Neural crest cell (in vitro differentiated cells): ENCODE data around the gene OOSP2. TPM values are rescaled to one million over a fixed set of nuclear protein-coding genes. Genes with fewer than 3 reads are reported as not detected.

Experiments
- DNase-seq: peaks from one replicate; pipeline ENCODE4 v3.0.0; 2021; ENCODE audit warnings: low read depth, mixed read lengths, low spot score
- H3K27ac Mint-ChIP-seq: one replicate; pipeline ENCODE4 v1.8.0; 2021; ENCODE audit warnings: mild to moderate bottlenecking, mixed read lengths; ENCODE audit not compliant: unreplicated experiment
- H3K27me3 Mint-ChIP-seq: 2 replicates; pipeline ENCODE4 v1.8.0; 2021; ENCODE audit warnings: low read depth, mild to moderate bottlenecking, mixed read lengths
- H3K36me3 Mint-ChIP-seq: 2 replicates; pipeline ENCODE4 v1.8.0; 2021; ENCODE audit warnings: low read depth, mild to moderate bottlenecking, mixed read lengths
- H3K4me1 Mint-ChIP-seq: 2 replicates; pipeline ENCODE4 v1.8.0; 2021; ENCODE audit warnings: mixed read lengths
- H3K4me3 Mint-ChIP-seq: one replicate; pipeline ENCODE4 v1.8.0; 2021; ENCODE audit warnings: mild to moderate bottlenecking, mixed read lengths
- H3K9me3 Mint-ChIP-seq: 2 replicates; pipeline ENCODE4 v1.8.0; 2021; ENCODE audit warnings: mixed read lengths
- long read RNA-seq: library from polyadenylated mRNA; unstranded; transcript quantifications from one replicate; pipeline ENCODE4 v2.0.0, GENCODE V29; 2020
- total RNA-seq: library from RNA; stranded (reverse); gene quantifications from 2 replicates; pipeline ENCODE4 v1.2.1, GENCODE V29; 2021
- TF ChIP-seq, protein P1 (sequence below): fragments of 200-600 bp; sonication (generic); conservative IDR thresholded peaks from 2 replicates; pipeline ENCODE4 v1.5.0; 2021; ENCODE audit warnings: antibody characterized with exemption, mild to moderate bottlenecking

Gene OOSP2, protein sequence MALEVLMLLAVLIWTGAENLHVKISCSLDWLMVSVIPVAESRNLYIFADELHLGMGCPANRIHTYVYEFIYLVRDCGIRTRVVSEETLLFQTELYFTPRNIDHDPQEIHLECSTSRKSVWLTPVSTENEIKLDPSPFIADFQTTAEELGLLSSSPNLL
- total RNA-seq: not detected in 2 replicates
- long read RNA-seq: 0 reads

DNA sequence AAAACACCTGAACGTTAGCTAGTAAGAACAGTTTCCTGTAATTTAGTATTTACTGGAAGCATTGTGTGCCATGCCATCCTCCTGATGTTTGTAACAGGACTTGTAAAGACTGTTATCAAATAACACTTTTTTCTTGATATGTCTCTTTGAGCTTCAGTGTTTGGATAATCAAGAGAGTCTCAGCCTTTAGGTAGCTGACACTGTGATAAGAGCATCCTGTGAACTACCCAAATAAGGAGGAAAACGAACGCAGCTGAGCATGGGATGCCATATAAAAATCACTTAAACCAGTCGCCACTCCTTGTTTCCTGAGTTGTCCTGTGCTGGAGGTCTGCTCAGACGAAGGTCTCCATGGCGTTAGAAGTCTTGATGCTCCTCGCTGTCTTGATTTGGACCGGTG, at the start of gene OOSP2:
Gene OOSP2 (plus strand): TSS at position 301 of the 400 bp plus-strand sequence. CDS start 51 bp downstream, at position 352.
- Mint-ChIP-seq H3K4me1 (no peaks in the 10 kb centered on the region), H3K27me3 (peaks cover 5% of the 10 kb centered on the region), H3K9me3 (no peaks in the 10 kb centered on the region), H3K36me3 (no peaks in the 10 kb centered on the region), H3K27ac (no peak within 1 kb of the TSS), H3K4me3 (no peak within 1 kb of the TSS)
- TF ChIP-seq, protein P1, sequence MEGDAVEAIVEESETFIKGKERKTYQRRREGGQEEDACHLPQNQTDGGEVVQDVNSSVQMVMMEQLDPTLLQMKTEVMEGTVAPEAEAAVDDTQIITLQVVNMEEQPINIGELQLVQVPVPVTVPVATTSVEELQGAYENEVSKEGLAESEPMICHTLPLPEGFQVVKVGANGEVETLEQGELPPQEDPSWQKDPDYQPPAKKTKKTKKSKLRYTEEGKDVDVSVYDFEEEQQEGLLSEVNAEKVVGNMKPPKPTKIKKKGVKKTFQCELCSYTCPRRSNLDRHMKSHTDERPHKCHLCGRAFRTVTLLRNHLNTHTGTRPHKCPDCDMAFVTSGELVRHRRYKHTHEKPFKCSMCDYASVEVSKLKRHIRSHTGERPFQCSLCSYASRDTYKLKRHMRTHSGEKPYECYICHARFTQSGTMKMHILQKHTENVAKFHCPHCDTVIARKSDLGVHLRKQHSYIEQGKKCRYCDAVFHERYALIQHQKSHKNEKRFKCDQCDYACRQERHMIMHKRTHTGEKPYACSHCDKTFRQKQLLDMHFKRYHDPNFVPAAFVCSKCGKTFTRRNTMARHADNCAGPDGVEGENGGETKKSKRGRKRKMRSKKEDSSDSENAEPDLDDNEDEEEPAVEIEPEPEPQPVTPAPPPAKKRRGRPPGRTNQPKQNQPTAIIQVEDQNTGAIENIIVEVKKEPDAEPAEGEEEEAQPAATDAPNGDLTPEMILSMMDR: no peak
- DNase-seq: no peak

DNA sequence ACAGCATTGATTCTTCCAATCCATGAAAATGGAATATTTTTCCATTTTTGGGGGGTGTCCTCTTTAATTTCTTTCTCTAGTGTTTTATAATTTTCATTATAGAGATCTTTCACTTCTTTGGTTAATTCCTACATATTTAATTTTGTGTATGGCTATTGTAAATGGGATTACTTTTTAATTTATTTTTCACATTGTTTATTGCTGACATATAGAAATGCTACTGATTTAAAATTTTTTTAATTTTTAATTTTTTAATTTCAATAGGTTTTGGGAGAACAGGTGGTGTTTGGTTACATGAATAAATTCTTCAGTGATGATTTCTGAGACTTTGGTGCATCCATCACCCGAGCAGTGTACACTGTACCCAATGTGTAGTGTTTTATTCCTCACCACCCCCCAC, 49.8 kb upstream of the OOSP2 start:
- no peak overlapping the region for H3K27ac Mint-ChIP-seq
- H3K36me3 Mint-ChIP-seq: no peaks in the 10 kb centered on the region
- DNase-seq: no peak
- peaks cover 20% of the 10 kb centered on the region for H3K9me3 Mint-ChIP-seq
- H3K4me3 Mint-ChIP-seq: no peak overlapping the region
- H3K27me3 Mint-ChIP-seq: peaks cover 14% of the 10 kb centered on the region
- TF ChIP-seq, protein P1: no peak
- H3K4me1 Mint-ChIP-seq: no peaks in the 10 kb centered on the region

DNA sequence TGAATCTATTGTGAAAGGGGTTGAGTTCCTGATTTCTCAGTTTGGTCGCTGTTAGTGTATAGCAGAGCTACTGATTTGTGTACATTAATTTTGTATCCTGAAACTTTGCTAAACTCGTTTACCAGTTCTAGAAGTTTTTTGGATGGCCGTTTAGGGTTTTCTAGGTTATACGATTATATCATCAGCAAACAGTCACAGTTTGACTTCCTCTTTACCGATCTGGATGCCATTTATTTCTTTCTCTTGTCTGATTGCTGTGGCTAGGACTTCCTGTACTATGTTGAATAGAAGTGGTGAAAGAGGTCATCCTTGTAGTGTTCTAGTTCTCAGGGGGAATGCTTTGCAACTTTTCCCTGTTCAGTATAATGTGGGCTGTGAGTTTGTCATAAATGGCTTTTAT, 47.8 kb upstream of the OOSP2 start:
- no peaks in the 10 kb centered on the region for H3K4me1 Mint-ChIP-seq
- no peaks in the 10 kb centered on the region for H3K36me3 Mint-ChIP-seq
- TF ChIP-seq, protein P1: no peak
- no peak overlapping the region for H3K27ac Mint-ChIP-seq
- H3K27me3 Mint-ChIP-seq: peaks cover 25% of the 10 kb centered on the region
- H3K4me3 Mint-ChIP-seq: no peak overlapping the region
- H3K9me3 Mint-ChIP-seq: peaks cover 20% of the 10 kb centered on the region
- DNase-seq: no peak

DNA sequence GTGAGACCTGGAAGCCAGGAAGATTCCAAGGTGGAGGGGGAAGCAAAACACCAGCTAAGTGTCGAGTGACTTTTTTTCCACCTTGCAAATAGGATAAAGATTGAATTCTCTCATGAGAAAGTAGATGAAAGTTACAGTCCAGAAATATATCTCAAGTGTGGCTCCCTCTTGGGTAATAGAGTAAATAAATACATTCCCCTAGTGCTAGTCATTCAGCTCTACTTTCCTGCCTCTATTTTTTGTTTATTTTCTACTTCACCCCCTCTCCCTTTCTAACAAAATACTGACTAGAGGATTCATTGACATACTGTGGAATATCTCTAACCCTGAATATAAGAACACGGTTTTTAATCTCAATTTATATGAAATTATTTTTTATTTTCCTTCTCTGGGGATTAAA, 42.4 kb upstream of the OOSP2 start:
- no peaks in the 10 kb centered on the region for H3K9me3 Mint-ChIP-seq
- TF ChIP-seq, protein P1: no peak
- peaks cover 27% of the 10 kb centered on the region for H3K27me3 Mint-ChIP-seq
- H3K4me1 Mint-ChIP-seq: no peaks in the 10 kb centered on the region
- no peak overlapping the region for H3K4me3 Mint-ChIP-seq
- no peak for DNase-seq
- H3K36me3 Mint-ChIP-seq: no peaks in the 10 kb centered on the region
- H3K27ac Mint-ChIP-seq: no peak overlapping the region

DNA sequence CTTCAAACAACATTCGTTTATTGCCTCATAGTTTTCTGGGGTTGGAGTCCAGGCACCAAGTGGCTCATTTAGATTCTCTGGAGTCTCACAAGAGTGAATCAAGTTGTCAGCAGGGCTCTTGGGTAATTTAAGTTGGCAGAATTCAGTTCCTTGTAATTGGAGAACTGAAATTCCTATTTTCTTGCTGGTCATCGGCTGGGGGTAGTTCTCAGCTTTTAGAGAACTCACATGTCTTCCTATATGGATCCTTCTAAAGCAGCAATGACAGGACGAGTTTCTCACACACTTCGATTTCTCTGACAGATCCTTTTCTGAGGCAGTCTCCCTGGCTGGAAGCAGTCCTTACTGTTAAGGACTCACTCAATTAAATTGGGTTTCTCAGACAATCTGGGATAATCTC, 40.5 kb upstream of the OOSP2 start:
- DNase-seq: no peak
- Mint-ChIP-seq H3K4me3 (no peak overlapping the region), H3K27ac (no peak overlapping the region), H3K4me1 (no peaks in the 10 kb centered on the region), H3K9me3 (no peaks in the 10 kb centered on the region), H3K27me3 (peaks cover 24% of the 10 kb centered on the region), H3K36me3 (no peaks in the 10 kb centered on the region)
- TF ChIP-seq, protein P1: no peak

DNA sequence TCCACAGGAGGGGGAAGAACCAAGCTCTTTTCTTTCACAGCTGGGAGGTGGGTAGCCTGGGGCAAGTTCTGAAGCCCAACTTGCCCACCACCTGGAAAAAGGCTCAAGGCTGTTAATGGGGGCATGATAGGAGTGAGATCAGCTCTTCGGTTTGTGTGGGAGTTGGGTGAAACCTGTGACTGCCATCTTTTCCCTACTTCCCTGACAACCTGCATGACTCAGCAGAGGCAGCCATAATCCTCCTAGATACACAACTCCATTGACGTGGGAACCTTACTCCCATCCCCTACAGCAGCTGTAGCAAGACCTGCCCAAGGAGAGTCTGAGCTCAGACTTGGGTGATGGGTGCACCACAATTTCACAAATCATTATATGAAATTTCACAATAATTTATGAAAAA, 36.5 kb upstream of the OOSP2 start:
- Mint-ChIP-seq H3K9me3 (no peaks in the 10 kb centered on the region), H3K36me3 (no peaks in the 10 kb centered on the region), H3K4me1 (no peaks in the 10 kb centered on the region), H3K4me3 (no peak overlapping the region), H3K27me3 (peaks cover under 1% of the 10 kb centered on the region), H3K27ac (no peak overlapping the region)
- TF ChIP-seq, protein P1: no peak
- no peak for DNase-seq
